Common myeloid progenitor, CD34-positive (primary cell): ENCODE measurements around the gene KRTAP10-3.
"Not testable (repeated sequence)": the region's sequence is repeated elsewhere in the genome, so short reads cannot be mapped to it uniquely, and the experiment has no call there.

Source experiments
- CTCF ChIA-PET: fragments of 350-600 bp; sonication (Branson Sonifier 250); formaldehyde crosslinking; loops from one replicate; lab custom pipeline; 2021; ENCODE audit warnings: antibody characterized with exemption; lab: Charles Lee
- POLR2A ChIA-PET: fragments of 350-600 bp; sonication (Branson Sonifier 250); formaldehyde crosslinking; loops from one replicate; lab custom pipeline; 2021; ENCODE audit warnings: antibody characterized with exemption; lab: Charles Lee
- DNase-seq, 3 donors: peaks; one replicate each; pipeline versions ENCODE4 v3.0.0 to v3.0.0-alpha.2; 2013
- H3K27ac ChIP-seq, 2 experiments: 1 replicate in 1 of 2; 2 replicates in 1 of 2; pipeline ENCODE4 v1.7.0; 2013; ENCODE audit warnings: inconsistent platforms in 2 of 2, low read length in 2 of 2, mild to moderate bottlenecking in 2 of 2, low read depth in 1 of 2, moderate library complexity in 1 of 2; ENCODE audit not compliant: severe bottlenecking in 2 of 2, insufficient read depth in 1 of 2, poor library complexity in 1 of 2
- H3K27me3 ChIP-seq, 5 experiments: replicated peaks in 2 of 5; 1 replicate in 3 of 5; 2 replicates in 2 of 5; pipeline versions ENCODE4 v1.6.1 to v1.7.0; 2013; ENCODE audit warnings: low read length in 4 of 5, mild to moderate bottlenecking in 2 of 5, moderate library complexity in 2 of 5, inconsistent platforms in 1 of 5; ENCODE audit not compliant: insufficient read depth in 5 of 5, control insufficient read depth in 4 of 5
- H3K36me3 ChIP-seq, 4 experiments: 1 replicate in 2 of 4; 2 replicates in 2 of 4; pipeline versions ENCODE4 v1.6.1 to v1.7.0; 2013; ENCODE audit warnings: low read length in 3 of 4, control low read depth in 1 of 4, mild to moderate bottlenecking in 1 of 4; ENCODE audit not compliant: control insufficient read depth in 4 of 4, insufficient read depth in 4 of 4
- H3K4me1 ChIP-seq, 4 experiments: 1 replicate in 3 of 4; 2 replicates in 1 of 4; pipeline versions ENCODE4 v1.6.1 to v1.7.1; 2013; ENCODE audit warnings: low read length in 3 of 4, mild to moderate bottlenecking in 3 of 4, control low read depth in 1 of 4, inconsistent platforms in 1 of 4, moderate library complexity in 1 of 4; ENCODE audit not compliant: control insufficient read depth in 4 of 4, insufficient read depth in 4 of 4; ENCODE audit errors: control extremely low read depth in 1 of 4
- H3K4me3 ChIP-seq, 7 experiments: 1 replicate in 4 of 7; 2 replicates in 3 of 7; pipeline versions ENCODE4 v1.5.1 to v1.7.0; 2013; ENCODE audit warnings: mild to moderate bottlenecking in 7 of 7, low read length in 6 of 7, moderate library complexity in 6 of 7, inconsistent platforms in 2 of 7, low read depth in 2 of 7, control low read depth in 1 of 7; ENCODE audit not compliant: insufficient read depth in 4 of 7, control insufficient read depth in 1 of 7; ENCODE audit errors: extremely low read depth in 1 of 7
- H3K9me3 ChIP-seq, 5 experiments: 1 replicate in 4 of 5; 2 replicates in 1 of 5; pipeline versions ENCODE4 v1.6.1 to v1.7.1; 2013; ENCODE audit warnings: low read length in 4 of 5, mild to moderate bottlenecking in 2 of 5, inconsistent platforms in 1 of 5, low read depth in 1 of 5, moderate library complexity in 1 of 5; ENCODE audit not compliant: control insufficient read depth in 4 of 5, insufficient read depth in 2 of 5; ENCODE audit errors: control extremely low read depth in 1 of 5
- WGBS: methylation state at CpG from one replicate; pipeline ENCODE4 v1.1.5; 2013; ENCODE audit not compliant: insufficient coverage; 5-methylcytosine and 5-hydroxymethylcytosine counted together

The KRTAP10-3 gene

GRCh38 chr21:44558329-44558675 lies 293 bp downstream of the KRTAP10-3 start:
- H3K27me3 ChIP-seq, result peaks cover 0 to 21% (median 6%) of the 10 kb centered on the region in 5 experiments
- 94% methylated on average over 3 of the region's 10 CpGs for WGBS
- H3K36me3 ChIP-seq, H3K4me3 ChIP-seq, POLR2A ChIA-PET, DNase-seq, H3K27ac ChIP-seq, H3K4me1 ChIP-seq, CTCF ChIA-PET: not testable (repeated sequence)
- H3K9me3 ChIP-seq, result peaks cover 0 to 16% (median 5%) of the 10 kb centered on the region in 5 experiments

- Histone ChIP-seq H3K36me3 (no peaks in the 10 kb centered on the region), H3K4me1 (no peaks in the 10 kb centered on the region), H3K9me3 (peaks cover 0 to 15% (median 5%) of the 10 kb centered on the region in 5 experiments), H3K4me3 (no peak overlapping the region), H3K27me3 (peaks cover 0 to 21% (median 6%) of the 10 kb centered on the region in 5 experiments), H3K27ac (no peak overlapping the region)
- DNase-seq, result no peak
- POLR2A ChIA-PET, result no interaction called here
- 72% methylated on average over 27 of the region's 30 CpGs for WGBS
- CTCF ChIA-PET, result no interaction called here
Observed at GRCh38 chr21:44557491-44558328, 885 bp downstream of the KRTAP10-3 start.

- POLR2A ChIA-PET, result no interaction called here
- no peak for DNase-seq
- no peak overlapping the region for H3K27ac ChIP-seq
- H3K36me3 ChIP-seq, result no peaks in the 10 kb centered on the region
- CTCF ChIA-PET, result no interaction called here
- no peak overlapping the region for H3K4me3 ChIP-seq
- peaks cover 0 to 21% (median 6%) of the 10 kb centered on the region in 5 experiments for H3K27me3 ChIP-seq
- H3K9me3 ChIP-seq, result peaks cover 0 to 11% (median 5%) of the 10 kb centered on the region in 5 experiments
- WGBS, result 73% methylated on average over 9 of the region's 9 CpGs
- no peaks in the 10 kb centered on the region for H3K4me1 ChIP-seq
Observed at GRCh38 chr21:44556879-44557278, 1.7 kb downstream of the KRTAP10-3 start.

- H3K27me3 ChIP-seq, result peaks cover 0 to 27% (median 6%) of the 10 kb centered on the region in 5 experiments
- no peak overlapping the region for H3K4me3 ChIP-seq
- no peak for DNase-seq
- no peaks in the 10 kb centered on the region for H3K4me1 ChIP-seq
- WGBS, result 86% methylated on average over 3 of the region's 13 CpGs
- H3K27ac ChIP-seq, result no peak overlapping the region
- CTCF ChIA-PET, result no interaction called here
- POLR2A ChIA-PET, result no interaction called here
- no peaks in the 10 kb centered on the region for H3K36me3 ChIP-seq
- H3K9me3 ChIP-seq, result peaks cover 0 to 11% (median 5%) of the 10 kb centered on the region in 5 experiments
Observed at GRCh38 chr21:44555200-44555875, 3.3 kb downstream of the KRTAP10-3 start.

- H3K9me3 ChIP-seq, result peaks cover 0 to 2% (median 0%) of the 10 kb centered on the region in 5 experiments
- H3K27me3 ChIP-seq, result peaks cover 0 to 46% (median 11%) of the 10 kb centered on the region in 5 experiments
- no peak for DNase-seq
- H3K36me3 ChIP-seq, result no peaks in the 10 kb centered on the region
- H3K27ac ChIP-seq, result no peak overlapping the region
- no peaks in the 10 kb centered on the region for H3K4me1 ChIP-seq
- ChIA-PET POLR2A (no interaction called here), CTCF (no interaction called here)
- 94% methylated on average over 13 of the region's 13 CpGs for WGBS
- H3K4me3 ChIP-seq, result no peak overlapping the region
Observed at GRCh38 chr21:44552681-44553080, 5.9 kb downstream of the KRTAP10-3 start.

- no peak for DNase-seq
- Histone ChIP-seq H3K4me3 (no peak overlapping the region), H3K9me3 (peaks cover 0 to 8% (median 4%) of the 10 kb centered on the region in 5 experiments), H3K36me3 (no peaks in the 10 kb centered on the region), H3K27ac (no peak overlapping the region), H3K4me1 (no peaks in the 10 kb centered on the region), H3K27me3 (peaks cover 0 to 48% (median 10%) of the 10 kb centered on the region in 5 experiments)
- ChIA-PET POLR2A (no interaction called here), CTCF (no interaction called here)
- WGBS, result 95% methylated on average over 6 of the region's 6 CpGs
Observed at GRCh38 chr21:44552136-44552535, 6.5 kb downstream of the KRTAP10-3 start.
